Epithelial cell of esophagus (primary cell): ENCODE data around the gene SH3GL2.

Source experiments
- DNase-seq: peaks from one replicate; pipeline ENCODE4 v3.0.0; 2010; ENCODE audit warnings: low read depth
- H3K4me3 ChIP-seq: 2 replicates; pipeline ENCODE4 v1.5.1; 2011; ENCODE audit warnings: mild to moderate bottlenecking, low read length, control low read depth
- TF ChIP-seq, protein P1 (sequence below): IDR thresholded peaks from 2 replicates; pipeline ENCODE4 v1.5.1; 2011; ENCODE audit warnings: low read depth, mild to moderate bottlenecking, low read length, control low read depth, inconsistent platforms; ENCODE audit not compliant: insufficient read depth; ENCODE audit errors: missing control alignments

The SH3GL2 gene

GRCh38 chr9:17630531-17630949 lies 51.7 kb downstream of the SH3GL2 start:
- H3K4me3 ChIP-seq: no peak overlapping the region
- DNase-seq: no peak
- TF ChIP-seq, protein P1, sequence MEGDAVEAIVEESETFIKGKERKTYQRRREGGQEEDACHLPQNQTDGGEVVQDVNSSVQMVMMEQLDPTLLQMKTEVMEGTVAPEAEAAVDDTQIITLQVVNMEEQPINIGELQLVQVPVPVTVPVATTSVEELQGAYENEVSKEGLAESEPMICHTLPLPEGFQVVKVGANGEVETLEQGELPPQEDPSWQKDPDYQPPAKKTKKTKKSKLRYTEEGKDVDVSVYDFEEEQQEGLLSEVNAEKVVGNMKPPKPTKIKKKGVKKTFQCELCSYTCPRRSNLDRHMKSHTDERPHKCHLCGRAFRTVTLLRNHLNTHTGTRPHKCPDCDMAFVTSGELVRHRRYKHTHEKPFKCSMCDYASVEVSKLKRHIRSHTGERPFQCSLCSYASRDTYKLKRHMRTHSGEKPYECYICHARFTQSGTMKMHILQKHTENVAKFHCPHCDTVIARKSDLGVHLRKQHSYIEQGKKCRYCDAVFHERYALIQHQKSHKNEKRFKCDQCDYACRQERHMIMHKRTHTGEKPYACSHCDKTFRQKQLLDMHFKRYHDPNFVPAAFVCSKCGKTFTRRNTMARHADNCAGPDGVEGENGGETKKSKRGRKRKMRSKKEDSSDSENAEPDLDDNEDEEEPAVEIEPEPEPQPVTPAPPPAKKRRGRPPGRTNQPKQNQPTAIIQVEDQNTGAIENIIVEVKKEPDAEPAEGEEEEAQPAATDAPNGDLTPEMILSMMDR: no peak

GRCh38 chr9:17631396-17631795 lies 52.5 kb downstream of the SH3GL2 start:
- TF ChIP-seq, protein P1: no peak
- no peak overlapping the region for H3K4me3 ChIP-seq
- no peak for DNase-seq

DNA sequence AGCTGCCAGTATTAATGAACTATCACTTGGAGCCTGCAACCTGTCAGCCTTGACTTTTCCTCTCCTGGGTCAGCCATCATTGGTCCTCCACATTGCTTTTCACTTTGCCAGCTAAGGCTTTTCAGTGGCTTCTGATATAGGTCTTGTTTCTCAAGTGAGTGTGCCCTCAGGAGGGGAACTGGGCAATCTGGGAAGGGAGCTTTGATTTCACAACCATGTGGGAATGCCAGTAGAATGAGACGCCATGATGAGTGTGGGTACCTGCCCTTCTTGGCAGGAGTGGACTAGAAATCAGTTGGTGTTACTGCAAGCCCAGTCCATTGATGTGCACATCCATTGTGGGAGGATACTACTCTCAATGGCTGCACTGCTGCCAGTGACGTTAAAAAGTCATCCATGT lies 54.1 kb downstream of the SH3GL2 start:
- TF ChIP-seq, protein P1: no peak
- no peak overlapping the region for H3K4me3 ChIP-seq
- DNase-seq: peak; percentile 25

GRCh38 chr9:17635115-17635890 lies 56.4 kb downstream of the SH3GL2 start:
- TF ChIP-seq, protein P1: no peak
- DNase-seq: no peak
- no peak overlapping the region for H3K4me3 ChIP-seq

DNA sequence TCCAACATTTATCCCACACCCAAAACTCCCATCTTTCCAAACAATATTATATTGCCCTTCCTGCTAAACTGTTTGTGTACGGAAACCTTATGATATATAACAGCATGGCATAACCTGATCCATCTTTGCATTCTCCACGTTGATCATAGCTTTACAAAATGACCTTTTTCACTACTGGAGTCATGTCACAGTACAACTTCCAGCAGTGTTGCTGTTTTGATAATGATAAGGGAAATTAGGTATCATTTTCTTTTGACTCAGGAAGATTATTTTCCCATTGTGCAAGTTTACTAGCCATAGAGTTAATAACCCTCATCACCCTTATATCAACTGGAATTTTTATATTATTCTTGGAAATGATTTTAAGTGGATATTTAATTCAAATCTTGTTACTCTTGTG lies 57.5 kb downstream of the SH3GL2 start:
- TF ChIP-seq, protein P1: no peak
- no peak overlapping the region for H3K4me3 ChIP-seq
- no peak for DNase-seq

DNA sequence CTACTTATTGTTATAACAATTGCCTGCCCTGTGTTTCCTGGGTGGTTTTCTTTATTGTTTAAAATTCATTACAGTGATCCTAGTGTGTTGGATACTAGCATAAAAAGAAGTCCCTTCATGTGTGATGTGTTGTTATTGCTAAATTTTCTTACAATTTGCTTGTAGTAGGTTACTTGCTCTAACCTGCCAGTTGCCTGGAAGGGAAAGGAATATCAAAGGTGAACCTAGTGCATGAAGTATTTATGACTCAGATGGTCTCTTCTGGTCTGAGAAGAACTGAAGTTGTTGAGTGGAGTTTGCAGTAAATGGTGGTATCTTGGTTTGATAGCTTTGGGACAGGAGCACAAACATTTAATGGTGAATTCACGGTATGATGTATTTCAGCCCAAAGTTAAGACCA lies 58.0 kb downstream of the SH3GL2 start:
- TF ChIP-seq, protein P1: no peak
- no peak overlapping the region for H3K4me3 ChIP-seq
- DNase-seq: peak; percentile 39

DNA sequence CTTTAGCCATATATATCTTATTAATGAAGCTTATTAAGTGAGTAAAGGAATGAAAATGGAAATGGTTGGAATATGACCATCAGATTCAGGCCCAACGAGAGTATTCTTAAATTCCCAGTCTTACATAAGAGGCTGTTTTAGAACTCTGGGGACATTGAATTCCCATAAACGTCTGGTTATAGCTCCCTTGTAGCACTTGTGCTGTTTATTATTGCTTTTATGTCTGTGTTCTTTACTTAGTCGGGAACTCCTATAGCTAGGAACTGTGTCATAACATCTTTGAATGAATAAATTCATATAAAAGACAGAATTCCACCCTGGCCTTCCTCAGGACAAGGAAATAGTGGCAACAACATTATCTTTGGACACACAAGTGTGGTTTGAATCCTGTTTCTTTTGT lies 58.4 kb downstream of the SH3GL2 start:
- TF ChIP-seq, protein P1: no peak
- no peak for DNase-seq
- no peak overlapping the region for H3K4me3 ChIP-seq
